ENCODE results near the gene KIAA1671.

KIAA1671 gene

GRCh38 chr22:24920029-24920428 is 32.5 kb upstream of the KIAA1671 start:
- no peak overlapping the region for H3K9ac ChIP-seq (ENCODE audit: low read length)
- TF ChIP-seq EZH2 (IDR thresholded peaks at IDR 0.05; ENCODE audit: borderline replicate concordance, low read length) (no peak), CTCF (IDR thresholded peaks at IDR 0.05; ENCODE audit: low read length) (no peak)
- no peaks in the 10 kb centered on the region for H3K9me3 ChIP-seq (ENCODE audit: low read length)
- no peaks in the 10 kb centered on the region for H3K79me2 ChIP-seq (ENCODE audit: insufficient read depth, low read length)
- H3F3A ChIP-seq (ENCODE audit: insufficient read depth, low read length) = no peaks in the 10 kb centered on the region
- no peak overlapping the region for H2AFZ ChIP-seq (ENCODE audit: low read length)
- no peaks in the 10 kb centered on the region for H3K27me3 ChIP-seq (ENCODE audit: insufficient read depth, low read length)
- no peaks in the 10 kb centered on the region for H3K4me1 ChIP-seq (ENCODE audit: insufficient read depth, low read length, severe bottlenecking)
- no peaks in the 10 kb centered on the region for H3K9me2 ChIP-seq (ENCODE audit: low read depth, low read length)
- no peak overlapping the region for H3K4me2 ChIP-seq (ENCODE audit: low read length)
- no peaks in the 10 kb centered on the region for H3K36me3 ChIP-seq (ENCODE audit: insufficient read depth, low read length)
- H3K27ac ChIP-seq (ENCODE audit: low read depth, low read length, poor library complexity, severe bottlenecking) = no peak overlapping the region
- H3K4me3 ChIP-seq (ENCODE audit: low read depth, low read length, poor library complexity, severe bottlenecking) = no peak overlapping the region
- H4K20me1 ChIP-seq (ENCODE audit: insufficient read depth, low read length) = no peaks in the 10 kb centered on the region

DNA sequence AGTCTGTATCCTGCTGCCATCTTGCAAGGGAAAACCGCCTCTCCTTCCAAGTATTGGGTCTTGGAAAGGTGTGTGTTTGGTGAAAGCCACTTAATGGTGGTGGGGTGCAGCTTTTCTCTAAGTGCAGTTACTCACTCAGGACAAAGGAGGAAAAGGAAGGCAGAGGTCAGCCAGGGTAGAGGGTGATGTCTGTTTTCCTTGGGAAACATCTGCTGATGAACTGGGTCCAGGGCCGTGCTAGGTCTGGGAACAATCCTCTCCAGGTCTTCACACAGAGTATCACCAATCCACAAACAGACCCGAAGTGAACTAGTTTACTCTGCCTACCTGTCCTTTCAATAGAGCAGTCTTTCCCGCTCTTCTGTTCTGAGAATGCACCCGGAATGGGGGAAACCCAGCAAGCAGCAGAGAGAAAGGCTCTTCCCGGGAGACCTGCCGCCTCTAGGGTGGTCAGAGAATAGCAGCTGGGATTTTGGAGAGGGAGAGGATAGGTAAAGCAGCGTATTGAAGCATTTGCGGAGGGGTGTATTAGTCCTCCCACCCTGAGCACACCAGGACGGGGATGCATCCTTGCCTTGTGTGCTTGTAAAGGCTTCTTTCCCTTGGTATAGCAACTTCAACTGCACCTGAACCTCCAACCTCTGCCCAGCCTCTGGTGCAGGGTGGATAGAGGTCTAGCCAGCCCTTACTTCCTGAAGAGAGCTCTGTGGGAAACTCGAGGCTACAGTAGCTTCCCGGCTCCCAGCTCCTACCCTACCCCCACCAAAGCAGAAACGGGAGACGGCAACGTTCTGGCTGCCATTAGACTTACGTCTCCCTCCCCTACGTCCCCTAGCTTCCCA is 26.7 kb upstream of the KIAA1671 start:
- Histone ChIP-seq H3K4me3 (ENCODE audit: low read depth, low read length, poor library complexity, severe bottlenecking) (no peak overlapping the region), H3K4me1 (ENCODE audit: insufficient read depth, low read length, severe bottlenecking) (no peaks in the 10 kb centered on the region), H3K9me2 (ENCODE audit: low read depth, low read length) (no peaks in the 10 kb centered on the region), H3K36me3 (ENCODE audit: insufficient read depth, low read length) (no peaks in the 10 kb centered on the region), H3K27me3 (ENCODE audit: insufficient read depth, low read length) (no peaks in the 10 kb centered on the region), H2AFZ (ENCODE audit: low read length) (no peak overlapping the region), H3K9me3 (ENCODE audit: low read length) (no peaks in the 10 kb centered on the region), H3K27ac (ENCODE audit: low read depth, low read length, poor library complexity, severe bottlenecking) (no peak overlapping the region), H3K79me2 (ENCODE audit: insufficient read depth, low read length) (no peaks in the 10 kb centered on the region), H4K20me1 (ENCODE audit: insufficient read depth, low read length) (no peaks in the 10 kb centered on the region), H3K4me2 (ENCODE audit: low read length) (no peak overlapping the region), H3F3A (ENCODE audit: insufficient read depth, low read length) (no peaks in the 10 kb centered on the region), H3K9ac (ENCODE audit: low read length) (no peak overlapping the region)
- no peak for TF ChIP-seq CTCF (IDR thresholded peaks at IDR 0.05; ENCODE audit: low read length)
- no peak for TF ChIP-seq EZH2 (IDR thresholded peaks at IDR 0.05; ENCODE audit: borderline replicate concordance, low read length)

DNA sequence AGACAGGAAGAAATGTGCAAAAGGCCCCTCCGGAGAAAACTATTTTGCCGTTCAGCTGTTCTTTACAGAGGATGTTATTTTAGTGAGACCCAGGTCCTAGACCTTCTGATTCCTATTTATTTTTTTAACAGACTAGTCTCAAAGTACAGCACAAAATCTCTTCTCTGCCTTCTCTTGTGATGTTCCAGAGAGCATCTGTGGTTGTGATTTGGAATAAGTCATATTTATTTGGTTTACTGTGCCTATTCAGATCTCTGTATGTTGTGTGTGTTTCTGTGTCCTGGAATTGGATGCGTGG is 26.1 kb upstream of the KIAA1671 start:
- Histone ChIP-seq H3K4me1 (ENCODE audit: insufficient read depth, low read length, severe bottlenecking) (no peaks in the 10 kb centered on the region), H3K36me3 (ENCODE audit: insufficient read depth, low read length) (no peaks in the 10 kb centered on the region), H3K9me2 (ENCODE audit: low read depth, low read length) (no peaks in the 10 kb centered on the region), H4K20me1 (ENCODE audit: insufficient read depth, low read length) (no peaks in the 10 kb centered on the region), H2AFZ (ENCODE audit: low read length) (no peak overlapping the region), H3K27ac (ENCODE audit: low read depth, low read length, poor library complexity, severe bottlenecking) (no peak overlapping the region), H3K4me2 (ENCODE audit: low read length) (no peak overlapping the region), H3K79me2 (ENCODE audit: insufficient read depth, low read length) (no peaks in the 10 kb centered on the region), H3K27me3 (ENCODE audit: insufficient read depth, low read length) (no peaks in the 10 kb centered on the region), H3F3A (ENCODE audit: insufficient read depth, low read length) (no peaks in the 10 kb centered on the region), H3K9me3 (ENCODE audit: low read length) (no peaks in the 10 kb centered on the region), H3K9ac (ENCODE audit: low read length) (no peak overlapping the region), H3K4me3 (ENCODE audit: low read depth, low read length, poor library complexity, severe bottlenecking) (no peak overlapping the region)
- TF ChIP-seq CTCF (IDR thresholded peaks at IDR 0.05; ENCODE audit: low read length) (no peak), EZH2 (IDR thresholded peaks at IDR 0.05; ENCODE audit: borderline replicate concordance, low read length) (no peak)
